ENCODE results near the gene CCDC170.

Gene CCDC170

DNA sequence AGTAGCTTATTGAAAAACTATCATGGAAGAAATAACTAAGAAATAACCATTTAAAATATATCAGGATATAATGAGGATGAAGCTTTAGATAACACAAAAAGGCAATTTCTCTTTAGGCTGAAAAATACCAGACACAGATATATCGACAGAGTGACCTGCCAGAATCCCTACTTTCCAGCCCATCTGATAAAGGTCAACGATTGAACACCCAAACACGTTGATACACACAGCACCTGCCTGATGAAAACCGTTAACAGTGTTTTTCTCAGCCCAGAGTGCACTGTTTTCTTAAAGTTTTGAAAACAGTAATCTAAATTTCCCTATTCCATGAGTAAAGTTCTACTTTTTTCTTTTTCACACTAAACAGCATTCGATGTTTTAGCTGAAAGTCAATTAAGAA lies 170.6 kb downstream of the CCDC170 start:
- no peak overlapping the region for H3K4me3 ChIP-seq (ENCODE audit: low read length)
- no peaks in the 10 kb centered on the region for H3K4me1 ChIP-seq (ENCODE audit: control insufficient read depth, low read depth, low read length)
- no peaks in the 10 kb centered on the region for H3K36me3 ChIP-seq (ENCODE audit: control insufficient read depth, low read depth, low read length)
- H3K27me3 ChIP-seq (ENCODE audit: control insufficient read depth, insufficient read depth, low read length): no peaks in the 10 kb centered on the region
- no peaks in the 10 kb centered on the region for H3K9me3 ChIP-seq (ENCODE audit: control insufficient read depth, low read depth, low read length)
- no peak overlapping the region for H3K9ac ChIP-seq (ENCODE audit: low read length)
- H3K27ac ChIP-seq (ENCODE audit: low read length): no peak overlapping the region

- H3K4me3 ChIP-seq (ENCODE audit: low read length): no peak overlapping the region
- H3K9me3 ChIP-seq (ENCODE audit: control insufficient read depth, low read depth, low read length): no peaks in the 10 kb centered on the region
- H3K9ac ChIP-seq (ENCODE audit: low read length): no peak overlapping the region
- H3K27ac ChIP-seq (ENCODE audit: low read length): no peak overlapping the region
- no peaks in the 10 kb centered on the region for H3K27me3 ChIP-seq (ENCODE audit: control insufficient read depth, insufficient read depth, low read length)
- H3K4me1 ChIP-seq (ENCODE audit: control insufficient read depth, low read depth, low read length): no peaks in the 10 kb centered on the region
- H3K36me3 ChIP-seq (ENCODE audit: control insufficient read depth, low read depth, low read length): no peaks in the 10 kb centered on the region
These were observed 171.5 kb downstream of the CCDC170 start for GRCh38 chr6:151665329-151665728.

- Histone ChIP-seq H3K27me3 (ENCODE audit: control insufficient read depth, insufficient read depth, low read length) (no peaks in the 10 kb centered on the region), H3K9ac (ENCODE audit: low read length) (no peak overlapping the region), H3K9me3 (ENCODE audit: control insufficient read depth, low read depth, low read length) (no peaks in the 10 kb centered on the region), H3K4me1 (ENCODE audit: control insufficient read depth, low read depth, low read length) (no peaks in the 10 kb centered on the region), H3K27ac (ENCODE audit: low read length) (no peak overlapping the region), H3K4me3 (ENCODE audit: low read length) (no peak overlapping the region), H3K36me3 (ENCODE audit: control insufficient read depth, low read depth, low read length) (no peaks in the 10 kb centered on the region)
These were observed 172.7 kb downstream of the CCDC170 start for GRCh38 chr6:151666526-151666925.

DNA sequence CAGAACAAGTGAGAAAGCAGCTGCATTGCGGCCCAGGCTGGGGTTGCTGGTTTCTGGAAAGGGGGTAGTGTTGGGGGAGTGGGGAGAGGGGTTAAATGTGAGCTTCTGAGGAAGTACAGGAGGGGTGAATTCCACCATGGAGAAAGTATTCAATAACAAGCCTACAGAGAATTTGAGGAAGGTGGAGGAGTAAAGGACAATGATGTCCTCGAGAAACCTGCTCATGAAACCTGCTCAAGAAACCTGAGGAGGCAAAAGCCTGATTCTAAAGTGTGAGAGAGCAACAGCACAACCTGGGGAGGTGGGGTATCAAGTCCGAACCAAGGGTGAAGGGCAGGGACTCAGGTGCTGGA lies 175.4 kb downstream of the CCDC170 start:
- no peak overlapping the region for H3K27ac ChIP-seq (ENCODE audit: low read length)

GRCh38 chr6:151670116-151670515 lies 176.3 kb downstream of the CCDC170 start:
- Histone ChIP-seq H3K9ac (ENCODE audit: low read length) (no peak overlapping the region), H3K4me3 (ENCODE audit: low read length) (no peak overlapping the region), H3K4me1 (ENCODE audit: control insufficient read depth, low read depth, low read length) (no peaks in the 10 kb centered on the region), H3K27ac (ENCODE audit: low read length) (no peak overlapping the region), H3K27me3 (ENCODE audit: control insufficient read depth, insufficient read depth, low read length) (no peaks in the 10 kb centered on the region), H3K9me3 (ENCODE audit: control insufficient read depth, low read depth, low read length) (no peaks in the 10 kb centered on the region), H3K36me3 (ENCODE audit: control insufficient read depth, low read depth, low read length) (no peaks in the 10 kb centered on the region)

More for the DNA sequence above, 175.4 kb downstream of the CCDC170 start:
- no peaks in the 10 kb centered on the region for H3K4me1 ChIP-seq (ENCODE audit: control insufficient read depth, low read depth, low read length)
- H3K9me3 ChIP-seq (ENCODE audit: control insufficient read depth, low read depth, low read length): no peaks in the 10 kb centered on the region
- H3K4me3 ChIP-seq (ENCODE audit: low read length): no peak overlapping the region
- no peaks in the 10 kb centered on the region for H3K36me3 ChIP-seq (ENCODE audit: control insufficient read depth, low read depth, low read length)
- H3K27me3 ChIP-seq (ENCODE audit: control insufficient read depth, insufficient read depth, low read length): no peaks in the 10 kb centered on the region
- no peak overlapping the region for H3K9ac ChIP-seq (ENCODE audit: low read length)
